GM19023 (cell line): ENCODE data around the gene DMD.

ENCODE experiments used
- ATAC-seq: cut with Tn5 transposase; IDR thresholded peaks from one replicate; pipeline ENCODE4 v1.9.1; 2021; ENCODE audit warnings: mild to moderate bottlenecking, moderate library complexity; ENCODE audit not compliant: unreplicated experiment

DMD gene

GRCh38 chrX:31805781-31806180 is 1405.6 kb downstream of the DMD start:
- ATAC-seq, result no peak

GRCh38 chrX:31800219-31800618 is 1411.1 kb downstream of the DMD start:
- ATAC-seq, result no peak

GRCh38 chrX:31796624-31797023 is 1414.7 kb downstream of the DMD start:
- ATAC-seq, result no peak

DNA sequence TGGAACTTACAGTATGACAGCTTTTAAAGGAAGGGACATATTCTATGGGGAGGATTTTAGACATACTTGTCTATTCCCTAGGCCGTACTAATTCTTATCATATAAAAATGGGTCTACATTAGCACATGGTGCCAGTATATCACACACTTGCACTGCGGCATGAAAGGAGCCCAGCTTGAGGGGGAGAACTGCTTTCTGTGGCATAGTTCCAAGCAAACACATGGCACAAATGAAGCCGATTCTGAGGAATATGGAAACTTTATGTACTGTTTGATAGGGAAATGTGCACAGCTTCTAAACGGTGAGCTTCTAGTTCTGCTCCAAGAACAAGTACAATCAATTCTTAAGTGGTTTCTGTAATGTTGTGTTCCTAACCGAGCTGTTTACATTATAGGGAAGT is 1463.9 kb downstream of the DMD start:
- no peak for ATAC-seq

DNA sequence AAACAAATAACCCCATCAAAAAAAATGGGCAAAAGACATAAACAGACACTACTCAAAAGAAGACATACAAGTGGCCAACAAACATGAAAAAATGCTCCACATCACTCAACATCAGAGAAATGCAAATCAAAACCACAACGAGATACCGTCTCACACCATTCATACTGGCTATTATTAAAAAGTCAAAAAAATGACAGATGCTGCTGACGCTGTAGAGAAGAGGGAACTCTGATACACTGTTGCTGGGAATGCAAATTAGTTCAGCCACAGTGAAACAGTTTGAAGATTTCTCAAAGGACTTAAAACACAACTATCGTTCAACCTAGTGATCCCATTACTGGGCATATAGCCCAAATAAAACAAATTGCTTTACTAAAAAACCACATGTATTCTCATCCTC is 1468.3 kb downstream of the DMD start:
- no peak for ATAC-seq

DNA sequence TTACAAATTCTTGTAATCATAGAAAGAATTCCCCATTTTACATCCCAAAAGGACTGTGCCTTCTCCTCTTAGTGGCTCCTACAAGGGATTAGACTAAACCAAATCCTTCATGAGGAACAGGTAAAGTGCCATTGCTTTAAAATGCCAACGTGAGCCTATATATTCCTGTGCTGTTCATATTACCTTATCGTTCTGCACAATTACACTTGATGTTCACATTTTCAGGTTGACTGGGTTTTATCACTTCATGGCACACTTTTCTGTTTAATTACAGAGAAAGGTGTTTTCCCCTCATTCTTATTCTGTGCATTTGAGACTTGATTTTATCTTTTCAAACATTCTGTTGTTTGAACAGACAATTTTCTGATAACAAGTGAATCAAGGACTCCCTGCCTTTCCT is 1493.9 kb downstream of the DMD start:
- ATAC-seq, result no peak

DNA sequence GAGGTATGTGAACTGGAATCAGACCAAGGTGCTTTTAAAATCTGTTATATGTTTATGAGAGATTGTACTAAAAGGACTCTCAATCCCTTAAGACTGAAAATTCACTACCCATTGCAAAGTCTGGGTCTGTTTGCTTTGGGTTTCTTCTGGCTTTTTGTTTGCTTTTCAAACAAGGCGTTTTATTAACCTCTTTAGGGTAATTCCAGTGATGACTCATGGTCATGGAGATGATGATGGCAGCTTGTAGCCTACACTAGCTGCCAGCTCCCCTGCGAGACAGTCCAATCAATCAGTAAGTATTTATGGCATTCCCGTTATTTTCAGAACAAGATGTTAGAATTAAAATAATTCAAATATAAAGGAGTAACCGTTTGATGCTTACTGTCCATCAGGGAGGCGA is 1495.7 kb downstream of the DMD start:
- ATAC-seq, result no peak

- ATAC-seq, result no peak
Observed at GRCh38 chrX:31714797-31715196, 1496.6 kb downstream of the DMD start.

- no peak for ATAC-seq
Observed at GRCh38 chrX:31713120-31713519, 1498.2 kb downstream of the DMD start.

- ATAC-seq, result no peak
Observed at GRCh38 chrX:31711166-31711565, 1500.2 kb downstream of the DMD start.

DNA sequence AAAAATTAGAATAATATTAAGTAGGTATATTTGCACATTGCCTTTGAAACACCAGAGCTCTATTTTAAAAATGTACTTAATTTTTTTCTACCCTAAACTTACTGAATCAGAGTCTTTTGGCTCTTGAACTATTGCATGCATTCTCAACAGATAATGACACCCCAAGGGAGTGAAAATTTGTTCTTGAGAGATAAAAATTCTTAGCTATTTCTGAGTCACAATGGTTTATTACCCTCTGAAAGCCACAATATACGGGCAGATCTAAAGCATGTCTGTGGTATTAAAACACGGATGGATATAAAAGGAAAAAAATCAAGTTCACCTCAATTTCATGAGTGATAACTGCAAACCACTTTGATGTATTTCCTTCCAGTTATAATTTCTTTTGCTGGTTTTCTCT is 1503.2 kb downstream of the DMD start:
- ATAC-seq, result no peak

- no peak for ATAC-seq
Observed at GRCh38 chrX:31706466-31706865, 1504.9 kb downstream of the DMD start.

DNA sequence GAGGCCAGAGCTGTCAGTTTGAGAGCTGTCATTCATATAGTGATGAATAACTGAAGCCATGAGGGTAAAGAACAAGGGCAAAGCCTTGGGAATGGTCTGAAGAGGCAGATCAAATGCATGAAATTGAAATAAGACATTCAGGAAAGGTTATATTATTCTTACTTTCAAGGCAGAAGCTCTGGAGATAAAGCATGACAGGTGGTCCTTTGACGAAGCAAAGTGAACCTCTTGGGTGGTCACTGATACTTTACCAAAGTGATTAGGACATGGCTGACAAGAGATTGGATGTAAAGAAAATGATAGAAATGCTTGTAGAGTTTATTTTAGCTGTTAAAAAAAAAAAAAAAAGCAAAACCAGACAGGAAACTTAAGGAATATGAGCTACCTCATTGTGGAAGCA is 1505.5 kb downstream of the DMD start:
- no peak for ATAC-seq

DNA sequence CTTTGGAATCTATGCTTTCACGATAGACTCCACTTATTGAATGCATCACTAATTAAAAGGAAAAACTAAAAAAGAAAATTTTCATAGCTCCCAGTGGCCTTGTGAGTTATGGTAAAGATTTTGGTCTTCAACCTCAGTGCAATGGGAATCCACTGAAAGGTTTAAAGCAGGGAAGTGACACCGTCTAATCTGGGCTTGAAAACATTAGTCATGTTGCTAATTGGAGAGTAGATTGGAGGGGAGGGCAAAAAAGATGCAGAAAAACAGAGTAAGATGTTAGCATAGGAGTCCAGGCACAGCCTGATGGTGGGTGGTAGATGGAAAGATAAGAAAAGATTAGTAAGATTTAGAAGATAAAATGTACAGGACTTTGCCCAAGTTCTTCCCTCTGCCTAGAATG is 1506.4 kb downstream of the DMD start:
- ATAC-seq, result no peak

GRCh38 chrX:31702222-31702621 is 1509.1 kb downstream of the DMD start:
- ATAC-seq, result no peak

- no peak for ATAC-seq
Observed at GRCh38 chrX:31697294-31697916, 1513.9 kb downstream of the DMD start.

DNA sequence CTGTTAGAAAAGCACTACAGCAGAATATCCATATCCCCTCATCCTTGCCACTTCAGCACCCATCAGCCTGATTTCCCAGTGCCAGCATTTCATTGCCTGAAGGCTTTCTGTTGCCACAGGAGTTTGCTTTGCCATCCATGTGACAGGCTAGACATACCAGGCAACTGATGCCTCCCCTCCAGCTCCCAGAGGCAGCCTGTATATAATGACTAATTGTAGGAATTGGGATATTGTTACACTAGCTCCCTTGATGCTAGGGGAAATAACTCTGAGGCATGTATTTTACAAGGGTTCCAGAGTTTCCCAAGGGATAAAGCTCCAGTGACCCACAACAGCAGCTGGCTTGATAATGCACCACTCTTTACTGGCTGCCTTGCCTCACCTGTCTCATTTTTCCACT is 1531.5 kb downstream of the DMD start:
- ATAC-seq, result no peak

- ATAC-seq, result no peak
Observed at GRCh38 chrX:31670245-31670644, 1541.1 kb downstream of the DMD start.

DNA sequence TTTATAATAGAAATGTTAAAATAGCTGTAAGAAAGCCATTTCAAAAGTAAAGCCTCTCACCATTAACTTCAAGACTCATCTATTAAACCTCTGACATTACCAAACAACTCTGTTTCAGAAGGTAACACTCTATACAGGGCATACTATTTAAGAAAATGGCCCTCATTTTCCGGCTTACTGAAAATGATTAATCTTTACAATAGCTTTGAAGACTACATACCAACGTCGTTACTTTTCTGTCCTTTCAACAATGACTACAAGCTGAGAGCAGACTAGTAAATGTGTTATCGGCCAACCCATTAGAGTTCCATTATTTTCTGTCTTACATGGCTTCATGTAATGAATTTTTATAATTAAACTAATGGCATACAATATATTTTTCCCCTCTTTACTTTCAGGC is 1545.9 kb downstream of the DMD start:
- ATAC-seq, result no peak

DNA sequence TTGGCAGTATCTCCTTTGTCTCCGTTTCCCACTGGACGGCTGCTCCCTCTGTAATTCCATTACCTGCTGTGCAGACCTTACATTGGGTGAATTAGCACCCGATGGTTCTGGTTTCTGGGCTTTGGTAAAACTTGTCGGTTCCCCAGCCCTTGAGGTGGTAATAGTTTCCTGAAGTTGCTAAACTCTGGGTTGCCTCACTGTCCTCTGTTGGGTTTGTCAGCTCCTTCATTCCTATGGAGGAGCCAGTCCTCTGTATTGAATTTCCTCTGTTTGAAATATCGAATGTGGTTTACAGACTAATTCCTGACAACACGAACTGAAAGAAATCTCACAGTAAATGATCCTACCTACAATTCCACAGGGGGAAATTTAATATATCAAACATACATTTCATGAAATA is 1548.2 kb downstream of the DMD start:
- no peak for ATAC-seq

GRCh38 chrX:31661280-31661810 is 1550.0 kb downstream of the DMD start:
- ATAC-seq, result no peak

DNA sequence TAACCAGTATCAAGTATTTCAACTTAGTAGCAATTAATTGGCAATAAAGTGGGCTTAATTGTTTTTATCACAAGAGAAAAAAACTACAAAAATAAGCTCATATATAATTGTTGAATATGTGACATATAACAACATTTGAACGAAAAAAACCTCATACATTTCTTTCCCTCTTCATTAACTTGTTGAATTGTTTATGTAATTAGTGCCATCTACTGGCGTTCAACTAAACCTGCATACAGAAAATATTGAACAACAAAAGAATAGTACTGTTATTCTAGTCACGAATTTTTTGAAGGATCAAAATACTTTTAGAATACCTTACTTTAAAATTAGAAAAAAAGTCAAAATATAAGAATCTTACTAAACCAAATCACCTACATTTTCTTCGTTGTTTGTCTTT is 1553.0 kb downstream of the DMD start:
- ATAC-seq, result no peak

GRCh38 chrX:31656013-31656412 is 1555.3 kb downstream of the DMD start:
- no peak for ATAC-seq
